Measurements from ENCODE around the gene WNK3. TPM values are rescaled to one million over a fixed set of nuclear protein-coding genes. Genes with fewer than 3 reads are reported as not detected.

WNK3 gene
- total RNA-seq, 1 experiment from 2014 or later: 3.6 TPM

DNA sequence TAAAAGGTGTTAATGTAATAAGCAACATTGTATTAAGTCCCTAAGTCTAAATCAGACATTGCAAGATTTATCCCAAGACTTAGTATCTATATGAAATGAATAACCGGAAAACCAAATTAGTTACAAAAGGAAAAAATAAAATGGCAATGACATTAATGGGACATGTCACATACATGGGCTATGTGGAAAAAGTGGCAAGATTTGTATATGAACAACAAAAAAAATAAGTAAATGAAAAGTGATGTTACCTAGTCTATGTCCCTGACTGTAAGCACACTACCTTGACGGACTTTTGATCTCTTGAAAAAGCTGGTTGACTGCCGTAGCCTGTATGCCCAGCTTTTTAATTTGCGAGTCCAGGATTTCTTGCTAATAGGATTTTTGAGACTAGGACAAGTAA is 119.3 kb downstream of the WNK3 start:
- no peak for DNase-seq (ENCODE audit: low read depth)

DNA sequence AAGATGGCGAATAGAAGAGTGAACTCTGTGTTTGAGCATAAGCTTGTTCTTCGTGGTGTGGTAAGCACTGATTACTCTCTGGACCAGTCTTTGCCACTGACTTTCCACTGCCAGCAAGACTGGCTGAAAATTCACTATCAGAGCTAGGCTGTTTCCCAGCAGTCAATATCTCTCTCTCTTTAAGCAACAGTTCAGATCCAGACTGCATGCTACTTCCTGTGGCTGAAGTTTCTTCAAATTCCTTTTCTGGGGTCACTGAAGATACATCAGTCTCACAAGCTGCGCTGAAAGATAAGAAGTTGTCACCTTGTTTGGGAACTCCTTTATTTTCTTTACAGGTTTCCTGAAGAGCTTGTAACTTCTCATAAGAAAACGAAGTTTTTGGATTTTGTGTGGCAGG is 120.8 kb downstream of the WNK3 start:
- no peak for DNase-seq (ENCODE audit: low read depth)

DNA sequence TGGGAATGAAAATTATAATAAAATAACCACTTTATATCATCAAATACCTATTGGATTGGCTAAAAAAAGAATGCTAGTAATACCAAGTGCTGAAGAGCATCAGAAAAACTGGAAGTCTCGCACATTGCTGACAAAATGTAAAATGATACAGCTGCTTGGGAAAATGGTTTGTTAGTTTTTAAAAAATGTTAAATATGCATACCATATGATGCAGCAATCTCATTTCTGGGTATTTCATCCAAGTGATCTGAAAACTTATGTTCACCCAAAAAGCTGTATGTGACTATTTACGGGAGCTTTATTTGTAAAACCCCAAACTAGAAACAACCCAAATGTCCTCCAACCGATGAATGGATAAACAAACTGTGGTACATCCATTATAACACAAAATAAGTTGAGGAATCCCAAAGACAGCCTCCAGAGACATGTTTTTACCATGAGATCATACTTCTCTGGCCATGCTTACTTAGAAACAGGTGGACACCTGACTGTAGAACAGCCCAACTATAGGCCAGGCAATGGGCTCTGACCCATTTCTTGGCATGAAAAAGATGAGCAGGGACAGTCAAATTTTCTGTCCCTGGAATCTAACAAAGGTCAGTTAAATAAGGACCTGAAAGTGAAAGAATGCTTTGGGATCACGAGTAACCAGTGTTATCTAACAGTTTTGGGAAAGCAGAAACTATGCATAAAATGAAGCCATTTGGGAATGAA is 127.3 kb downstream of the WNK3 start:
- DNase-seq (ENCODE audit: low read depth): no peak

DNA sequence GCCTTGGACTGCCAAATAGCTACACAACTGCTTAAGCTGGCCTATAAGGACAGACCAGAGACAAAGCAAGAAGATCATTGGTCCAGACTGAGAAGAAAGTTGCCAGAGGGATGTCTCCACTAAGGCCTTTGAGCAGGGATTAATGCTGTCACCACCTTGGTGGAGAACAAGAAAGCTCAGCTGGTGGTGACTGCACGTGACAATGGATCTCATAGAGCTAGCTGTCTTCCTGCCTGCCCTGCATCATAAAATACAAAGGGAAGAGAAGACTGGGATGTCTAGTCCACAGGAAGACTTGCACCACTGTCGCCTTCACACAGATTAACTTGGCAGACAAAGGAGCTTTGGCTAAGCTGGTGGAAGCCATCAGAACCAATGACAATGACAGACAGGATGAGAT is 134.3 kb downstream of the WNK3 start:
- DNase-seq (ENCODE audit: low read depth): no peak

DNA sequence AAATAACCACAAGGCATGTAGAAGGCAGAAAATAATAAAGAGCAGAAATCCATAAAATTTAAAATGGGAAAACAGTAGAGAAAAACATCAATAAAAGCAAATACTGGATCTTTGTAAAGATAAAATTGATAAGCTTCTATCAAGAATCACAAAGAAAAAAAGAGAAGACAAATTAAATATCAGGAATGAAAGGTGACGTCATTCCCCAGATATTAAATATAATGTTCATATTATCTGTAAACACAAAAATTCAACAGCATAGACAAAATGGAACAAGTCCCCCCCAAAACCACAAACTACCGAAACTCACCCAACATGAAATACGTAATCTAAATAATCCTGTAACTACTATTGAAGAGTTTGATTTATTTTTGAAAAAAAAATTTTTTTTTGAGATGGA is 144.2 kb downstream of the WNK3 start:
- no peak for DNase-seq (ENCODE audit: low read depth)

DNA sequence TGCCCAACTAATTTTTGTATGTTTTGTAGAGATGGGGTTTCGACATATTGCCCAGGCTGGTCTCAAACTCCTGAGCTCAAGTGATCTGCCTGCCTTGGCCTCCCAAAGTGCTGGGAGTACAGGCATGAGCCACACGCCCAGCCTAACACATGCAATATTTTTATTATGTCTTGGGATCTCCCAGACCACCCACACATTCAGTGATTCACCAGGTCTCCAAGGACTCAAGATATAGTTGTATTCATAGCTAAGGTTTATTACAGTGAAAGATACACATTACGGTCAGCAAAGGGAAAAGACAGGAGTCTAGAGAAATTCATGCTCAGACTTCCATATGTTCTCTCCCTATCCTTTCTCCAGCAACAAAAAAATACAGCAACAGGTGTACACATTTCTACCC is 149.3 kb downstream of the WNK3 start:
- DNase-seq (ENCODE audit: low read depth): peak; percentile 36

DNA sequence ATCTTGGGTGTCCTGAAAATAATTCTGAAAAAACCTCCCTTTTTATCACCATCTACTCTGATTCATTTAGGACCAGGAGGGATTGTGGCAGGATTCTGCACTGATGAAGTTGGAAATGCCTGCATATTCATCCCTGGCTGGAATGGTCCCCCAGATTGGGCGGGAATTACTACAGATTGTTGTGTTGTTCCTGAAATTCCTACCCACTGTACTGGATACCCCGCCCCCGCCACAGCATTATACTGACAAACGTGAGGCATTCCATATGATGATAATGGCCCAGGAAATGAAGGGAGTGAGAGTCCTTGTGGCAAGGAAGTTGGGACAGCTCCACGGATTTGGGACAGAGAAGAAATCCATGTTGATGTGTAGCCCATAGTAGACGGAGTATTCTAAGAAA is 159.6 kb downstream of the WNK3 start:
- DNase-seq (ENCODE audit: low read depth): no peak

DNA sequence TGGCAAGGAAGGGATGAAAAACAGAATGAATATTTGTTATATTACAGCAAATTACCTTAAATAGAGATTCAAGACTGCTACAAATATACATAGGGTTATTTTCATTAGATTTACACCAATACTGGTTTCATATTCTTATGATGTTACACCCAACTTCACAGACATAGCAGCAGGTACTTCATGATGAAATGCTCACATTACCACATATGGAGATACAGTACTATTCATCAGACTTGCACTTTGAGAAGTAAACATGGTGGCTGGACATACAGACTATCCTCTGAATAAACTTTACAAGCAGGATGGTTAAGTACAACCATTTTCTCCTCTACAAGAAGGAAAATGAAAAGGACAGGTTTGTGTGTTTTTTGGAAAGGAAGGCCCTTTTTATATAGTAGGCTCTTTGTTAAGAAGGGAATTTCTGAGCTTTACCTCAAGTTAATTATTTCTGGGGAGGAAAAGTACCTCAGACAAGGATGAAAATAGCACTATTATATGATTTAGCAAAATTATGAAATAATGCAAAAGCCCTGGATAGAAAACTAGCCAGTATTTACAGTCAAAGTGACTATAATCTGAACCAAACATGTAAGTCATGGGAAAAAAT is 162.8 kb downstream of the WNK3 start:
- no peak for DNase-seq (ENCODE audit: low read depth)

DNA sequence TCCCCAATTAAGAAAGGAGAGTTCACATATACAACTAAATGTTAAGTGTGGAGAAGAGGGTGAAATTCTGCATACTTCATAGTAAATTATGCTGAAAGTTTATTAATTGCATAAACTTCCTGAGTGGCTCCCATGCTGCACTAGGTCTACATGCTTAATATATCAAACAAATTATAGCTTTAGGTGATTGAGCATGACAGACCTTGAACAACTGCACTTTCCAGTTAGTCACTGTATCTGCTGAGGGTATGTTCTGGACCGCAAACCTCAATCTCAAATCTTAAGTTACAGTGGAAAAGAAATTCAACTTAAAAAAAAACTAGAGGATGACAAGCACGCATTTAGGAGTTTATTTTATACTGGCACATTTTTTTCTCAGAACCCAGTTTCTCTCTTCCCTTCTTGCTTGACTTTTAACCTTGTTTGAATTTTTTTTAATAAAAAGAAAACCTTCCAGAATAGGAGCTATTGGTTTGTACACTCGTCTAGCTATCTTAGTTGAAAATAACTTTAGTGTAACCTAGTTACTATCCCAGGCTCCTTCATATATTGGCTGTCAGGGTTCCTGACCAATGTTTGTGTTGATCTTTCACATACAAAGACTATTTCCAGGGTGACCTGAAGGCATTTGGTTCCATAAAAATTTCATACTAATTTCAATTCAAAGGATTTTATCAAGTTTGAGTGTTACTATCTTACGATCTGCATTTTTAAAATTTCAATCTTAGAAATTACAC is 164.6 kb downstream of the WNK3 start:
- DNase-seq (ENCODE audit: low read depth): no peak

DNA sequence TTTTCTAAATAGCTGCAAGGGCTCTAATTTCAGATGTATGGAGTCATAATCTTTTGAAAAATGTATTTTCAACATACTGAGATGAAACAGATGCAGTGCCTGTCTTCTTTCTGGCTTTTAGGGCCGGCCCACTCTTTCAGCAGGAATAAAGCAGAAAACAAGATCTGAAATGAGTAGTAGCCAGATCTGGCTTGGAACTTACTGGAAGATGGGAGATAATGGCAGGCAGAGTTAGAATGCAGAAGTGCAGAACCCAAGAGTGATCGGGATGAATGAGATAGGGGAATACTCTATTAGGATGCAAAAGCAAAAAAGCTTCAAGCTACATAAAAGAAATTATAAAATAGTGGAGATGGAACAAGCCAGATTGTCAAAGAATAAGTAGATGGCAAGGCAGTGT is 173.4 kb downstream of the WNK3 start:
- no peak for DNase-seq (ENCODE audit: low read depth)

DNA sequence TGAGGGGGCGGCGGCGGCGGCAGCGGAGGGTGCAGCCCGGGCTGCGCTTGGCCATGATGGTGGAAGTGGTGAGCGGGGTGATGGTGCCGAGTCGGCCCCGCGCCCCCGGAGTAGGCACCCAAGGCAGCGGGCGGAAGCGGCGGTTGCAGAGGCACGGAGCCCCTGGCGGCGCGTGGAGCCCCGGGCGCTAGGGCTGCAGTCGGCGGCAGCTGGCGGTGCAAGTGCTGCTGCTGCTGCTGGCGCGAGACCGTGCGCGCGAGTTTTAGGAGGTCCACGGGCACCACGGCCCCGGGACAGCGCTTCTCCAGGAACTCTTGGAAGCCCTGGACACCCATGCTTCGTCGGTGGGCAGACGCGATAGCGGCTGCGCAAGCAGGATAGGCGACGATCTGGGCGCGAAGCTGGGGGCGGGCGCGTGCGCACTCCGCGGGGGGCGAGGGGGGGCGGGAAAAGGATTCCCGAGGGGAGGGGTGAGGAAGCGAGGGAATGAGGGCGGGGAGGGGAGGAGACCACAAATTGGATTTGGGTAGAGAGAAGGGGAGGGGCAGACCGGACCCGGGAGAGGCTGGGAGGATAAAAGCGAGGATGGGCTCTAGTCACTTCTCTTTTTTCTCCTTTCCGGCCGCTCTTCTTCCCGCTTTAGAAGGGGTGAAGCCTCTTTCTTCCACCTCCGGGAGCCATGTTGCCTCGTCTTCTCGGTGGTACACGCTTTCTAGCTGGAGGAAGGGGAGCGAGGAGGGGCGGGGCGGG is 174.8 kb downstream of the WNK3 start, which contains the start of gene FAM120C:
Gene FAM120C, minus strand, starts transcription at position 391 of the 750 bp plus-strand sequence. Its CDS starts 56 bp downstream, at position 335.
- DNase-seq (ENCODE audit: low read depth): peak; percentile 83

DNA sequence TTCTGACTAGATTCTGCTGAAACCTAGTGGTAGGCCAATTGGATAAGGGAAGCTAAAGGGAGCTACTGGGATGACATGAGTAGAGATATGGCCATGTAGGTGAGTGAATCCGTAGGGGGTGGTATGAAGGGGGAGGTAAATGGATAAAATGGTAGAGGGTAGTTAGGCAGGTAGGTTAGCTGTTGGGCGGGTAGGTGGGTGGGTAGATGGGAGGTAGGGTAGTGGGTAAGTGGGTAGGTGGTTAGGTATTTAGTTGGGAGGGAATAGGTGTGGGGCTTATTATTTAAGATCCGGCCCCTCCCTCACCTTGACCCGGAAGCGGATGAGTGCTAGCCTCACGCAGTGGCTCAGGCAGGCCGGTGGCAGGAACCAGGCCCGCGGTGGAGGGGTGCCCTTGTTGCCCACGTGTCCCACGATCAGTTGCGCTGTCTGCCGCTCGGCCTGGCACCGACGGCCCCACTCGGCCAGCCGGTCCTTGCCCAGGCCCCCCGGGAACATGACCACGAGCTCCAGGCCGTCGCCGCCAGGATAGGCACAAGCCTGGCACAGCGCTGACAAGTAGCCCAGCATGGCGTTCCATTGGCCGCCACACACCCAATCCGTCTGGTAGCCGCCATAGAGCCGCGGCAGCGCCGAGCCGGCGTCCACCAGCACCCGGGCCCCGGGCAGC is 175.5 kb downstream of the WNK3 start:
- peak; percentile 62 for DNase-seq (ENCODE audit: low read depth)

DNA sequence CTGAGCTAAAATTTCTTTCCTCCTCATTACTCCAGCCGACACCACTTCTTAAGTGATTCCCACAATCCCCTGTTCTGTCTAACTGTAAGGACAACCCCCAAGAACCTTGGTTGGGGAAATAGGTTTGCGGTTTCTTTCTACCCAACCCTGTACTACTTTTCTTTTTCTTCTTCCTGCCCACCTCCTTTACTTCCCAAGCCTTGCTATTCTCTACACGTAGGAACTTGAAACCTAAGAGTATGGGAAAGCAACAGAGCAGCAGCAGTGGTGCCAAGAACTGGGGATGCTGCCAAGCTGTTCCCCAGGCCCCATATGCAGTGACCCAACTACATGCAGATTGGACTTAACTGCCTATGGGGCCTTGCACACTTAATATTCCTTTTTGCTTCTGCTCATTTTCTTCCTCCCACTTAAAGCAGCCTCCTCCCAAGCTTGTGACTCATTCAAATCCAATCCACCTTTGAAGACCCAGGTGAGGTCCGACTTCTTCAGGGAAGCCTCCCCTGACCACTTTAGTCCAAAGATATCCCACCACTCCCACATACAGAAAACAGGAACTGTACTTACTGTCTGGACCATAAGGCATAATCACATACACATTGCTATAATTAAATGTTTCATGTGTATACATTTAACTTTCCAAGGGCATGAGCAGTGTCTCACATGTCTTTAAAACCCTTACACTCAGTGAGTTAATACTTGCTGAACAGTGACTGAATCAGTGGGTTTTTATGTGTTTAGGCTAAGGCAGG is 176.5 kb downstream of the WNK3 start:
- peak; percentile 15 for DNase-seq (ENCODE audit: low read depth)

DNA sequence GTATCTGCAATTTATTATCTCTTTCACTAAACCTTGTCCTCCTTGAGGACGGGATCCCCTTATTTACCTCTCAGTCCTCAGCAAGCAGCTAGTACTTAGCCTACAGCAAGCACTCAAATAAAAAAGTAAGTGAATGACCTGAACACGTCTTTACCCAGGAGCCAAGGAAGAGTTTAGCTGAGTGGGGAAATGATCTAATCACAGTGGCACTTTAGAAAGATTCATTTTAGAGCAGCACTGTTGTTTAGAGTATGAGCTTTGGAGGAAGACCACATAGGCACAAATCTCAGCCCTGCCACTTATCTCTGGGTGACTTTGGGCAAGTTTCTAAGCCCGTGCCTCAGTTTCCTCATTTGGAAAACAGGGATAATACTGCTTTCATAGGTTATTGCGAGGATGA is 177.4 kb downstream of the WNK3 start:
- DNase-seq (ENCODE audit: low read depth): peak; percentile 8

DNA sequence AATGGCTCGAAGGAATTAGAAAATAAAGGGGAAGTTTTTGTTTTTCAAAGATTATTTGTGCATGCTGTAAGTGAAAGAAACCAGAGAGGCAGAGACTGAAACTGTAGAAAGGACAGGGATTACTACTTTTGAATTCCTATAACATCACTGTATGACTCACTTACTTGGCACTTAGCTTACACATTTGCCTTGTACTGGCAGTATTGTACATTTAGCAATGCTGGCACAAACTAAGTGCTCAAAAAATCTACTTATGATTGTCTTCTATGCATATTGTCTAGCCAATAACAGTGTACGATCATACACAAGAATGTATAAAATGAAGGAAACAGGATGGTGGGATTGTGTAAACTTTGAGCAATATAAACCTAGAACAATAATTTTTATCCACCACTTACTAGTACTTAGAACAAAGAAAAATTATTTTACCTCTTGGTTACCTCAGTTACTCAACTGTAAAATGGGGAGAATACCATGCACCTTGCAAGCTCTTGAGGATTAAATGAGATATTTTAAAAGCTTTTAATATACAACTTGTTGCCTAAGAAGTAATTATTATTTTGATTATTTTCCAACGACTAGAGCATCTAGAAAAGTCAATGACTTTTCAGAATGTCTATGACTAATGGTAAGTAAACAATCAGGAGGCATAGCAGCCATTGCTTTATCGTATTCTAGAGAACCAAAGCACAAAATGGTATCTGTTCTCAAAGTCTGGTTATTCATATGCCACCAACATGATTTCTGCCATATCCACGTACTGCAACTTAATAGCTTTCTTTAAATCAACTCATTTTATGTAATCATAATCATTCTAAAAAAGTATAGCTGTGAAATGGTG is 179.5 kb downstream of the WNK3 start:
- DNase-seq (ENCODE audit: low read depth): peak; percentile 33

DNA sequence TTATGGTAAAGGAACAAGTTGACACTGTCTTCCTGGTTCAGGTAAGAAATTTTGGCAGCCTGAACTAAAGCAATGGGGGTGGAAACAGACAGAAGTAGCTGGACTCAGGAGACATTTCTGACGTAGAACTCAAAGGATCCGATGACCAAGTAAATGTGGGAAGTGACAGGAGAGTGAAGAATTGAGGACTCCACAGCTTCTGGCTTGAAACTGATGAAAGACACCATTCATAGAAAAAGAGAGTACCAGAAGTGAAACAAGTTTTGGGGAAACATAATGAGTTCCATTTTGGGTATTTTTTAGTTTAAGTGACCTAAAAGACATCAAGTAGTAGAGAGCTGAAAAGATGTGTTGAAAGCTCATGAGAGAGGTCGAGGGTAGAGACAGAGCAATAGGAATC is 180.5 kb downstream of the WNK3 start:
- no peak for DNase-seq (ENCODE audit: low read depth)

DNA sequence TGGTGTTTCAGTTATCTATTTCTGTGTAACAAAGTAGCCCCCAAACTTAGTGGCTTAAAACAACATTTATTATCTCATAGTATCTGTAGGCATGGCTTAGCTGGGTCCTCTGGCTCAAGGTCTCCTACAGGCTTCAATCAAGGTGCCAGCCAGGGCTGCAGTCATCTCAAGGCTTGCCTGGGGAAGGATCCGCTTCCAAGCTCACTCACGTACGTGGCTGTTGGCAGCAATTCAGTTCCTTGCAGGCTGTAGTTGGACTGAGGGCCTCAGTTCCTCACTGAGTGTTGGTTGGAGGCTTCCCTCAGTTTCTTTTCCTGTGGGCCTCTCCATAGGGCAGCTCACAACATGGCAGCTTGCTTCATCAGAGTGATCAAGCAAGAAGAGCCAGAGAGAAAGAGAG is 184.1 kb downstream of the WNK3 start:
- no peak for DNase-seq (ENCODE audit: low read depth)

DNA sequence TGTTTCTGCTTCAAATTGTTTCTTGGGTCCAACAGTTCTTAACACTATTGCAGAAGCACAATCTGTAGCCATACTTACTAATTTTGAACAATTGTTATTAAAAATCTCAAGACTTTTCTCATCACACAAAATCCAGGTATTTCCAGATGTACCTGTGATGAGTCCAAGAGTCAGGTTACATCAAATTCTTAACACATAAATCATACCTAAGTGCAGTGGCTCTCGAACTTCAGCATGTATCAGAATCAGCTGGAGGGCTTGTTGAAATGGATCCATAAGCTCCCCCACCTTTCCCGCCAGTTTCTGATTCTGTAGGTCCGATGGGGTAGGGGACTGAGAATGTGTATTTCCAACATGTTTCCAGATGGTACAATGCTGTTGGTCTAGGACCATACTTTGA is 185.4 kb downstream of the WNK3 start:
- DNase-seq (ENCODE audit: low read depth): no peak

DNA sequence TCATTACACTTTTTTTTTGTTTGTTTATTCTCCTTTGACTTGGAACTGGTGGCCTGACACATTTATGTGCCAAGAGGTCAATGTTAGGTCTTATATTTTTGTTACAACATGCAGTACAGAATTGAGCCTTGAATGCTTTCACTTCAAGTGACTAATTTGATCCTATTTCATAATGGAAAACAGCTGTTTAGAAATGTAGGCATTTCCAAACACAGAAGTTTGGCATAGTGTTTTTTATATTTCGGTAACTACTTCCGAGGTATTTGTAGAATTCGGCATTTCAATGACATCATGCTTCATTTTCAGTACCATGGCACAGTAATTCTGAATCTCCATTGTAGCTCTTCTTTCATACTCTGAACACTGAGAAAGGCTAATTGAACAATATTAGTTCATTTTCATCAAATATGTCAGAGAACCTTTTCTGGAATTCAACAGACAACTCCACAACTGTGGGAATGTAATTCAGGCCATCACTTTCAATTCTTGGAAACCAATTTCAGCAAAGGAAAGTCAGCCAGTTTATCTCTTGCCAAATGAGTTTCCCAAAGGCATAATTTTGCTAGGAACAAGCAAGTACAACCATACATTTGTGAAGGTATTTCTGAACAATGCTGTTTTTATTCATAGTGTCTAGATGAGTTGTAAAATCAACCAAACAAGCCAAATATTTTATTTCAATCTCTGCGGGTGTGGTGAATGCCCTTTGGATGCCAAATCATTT is 186.2 kb downstream of the WNK3 start:
- no peak for DNase-seq (ENCODE audit: low read depth)

All from Daoy (cell line).